HEK293 (cell line): ENCODE results near the gene STAG3.
A peak's percentile ranks its signal among the peaks of the same experiment; 100 is the strongest.

Source experiments
- CTCF ChIA-PET: fragments of 350-600 bp; formaldehyde crosslinking; extraction: SDS; loops from one replicate; lab custom pipeline; 2021; ENCODE audit warnings: antibody characterized with exemption; lab: Yijun Ruan, JAX
- POLR2A ChIA-PET: fragments of 300-600 bp; formaldehyde crosslinking; extraction: SDS; loops from one replicate; lab custom pipeline; 2020; ENCODE audit warnings: antibody characterized with exemption, inconsistent platforms; lab: Yijun Ruan, JAX
- H3K27ac ChIP-seq: fragments of 200-500 bp; sonication (Bioruptor generic); 2 replicates; pipeline ENCODE4 v1.5.1; 2014; ENCODE audit warnings: low read depth, low read length, control low read depth, inconsistent platforms; ENCODE audit errors: extremely low read depth
- H3K36me3 ChIP-seq, 2 experiments: fragments of 200-500 bp in 1 of 2; sonication (Bioruptor generic) in 1 of 2; 1 replicate in 1 of 2; 2 replicates in 1 of 2; pipeline ENCODE4 v1.5.1; 2014 to 2017; ENCODE audit warnings: inconsistent platforms in 2 of 2, low read length in 2 of 2; ENCODE audit not compliant: control insufficient read depth in 2 of 2, insufficient read depth in 1 of 2
- H3K4me1 ChIP-seq: fragments of 200-500 bp; sonication (Bioruptor generic); 2 replicates; pipeline ENCODE4 v1.5.1; 2014; ENCODE audit warnings: mild to moderate bottlenecking, low read length, inconsistent platforms; ENCODE audit not compliant: control insufficient read depth, insufficient read depth
- H3K4me3 ChIP-seq: 2 replicates; pipeline ENCODE4 v1.5.1; 2011; ENCODE audit warnings: low read depth, mild to moderate bottlenecking, control low read depth, low read length, moderate library complexity
- H3K9me3 ChIP-seq: fragments of 200-500 bp; sonication (Bioruptor generic); 2 replicates; pipeline ENCODE4 v1.5.1; 2014; ENCODE audit warnings: low read depth, low read length, inconsistent platforms; ENCODE audit not compliant: control insufficient read depth, insufficient read depth
- GLI2 ChIP-seq: fragments of 450-650 bp; formaldehyde crosslinking; IDR thresholded peaks from 2 replicates; pipeline ENCODE4; 2017; ENCODE audit warnings: missing biosample characterization, missing genetic modification characterization, low read depth, borderline replicate concordance
- HIC1 ChIP-seq: fragments of 450-650 bp; formaldehyde crosslinking; IDR thresholded peaks from 2 replicates; pipeline ENCODE4 v1.5.1; 2016; ENCODE audit warnings: missing biosample characterization, missing genetic modification characterization
- IKZF3 ChIP-seq: fragments of 450-650 bp; IDR thresholded peaks from 2 replicates; pipeline ENCODE4 v1.5.0; 2018; ENCODE audit warnings: missing biosample characterization, mild to moderate bottlenecking, missing genetic modification characterization, moderate library complexity
- KLF16 ChIP-seq: fragments of 450-650 bp; formaldehyde crosslinking; IDR thresholded peaks from 2 replicates; pipeline ENCODE4 v1.5.1; 2017; ENCODE audit warnings: missing biosample characterization, missing genetic modification characterization
- ZNF132 ChIP-seq: fragments of 450-650 bp; formaldehyde crosslinking; IDR thresholded peaks from 2 replicates; pipeline ENCODE4 v1.5.1; 2017; ENCODE audit warnings: missing biosample characterization, missing genetic modification characterization, borderline replicate concordance
- ZNF18 ChIP-seq: fragments of 450-650 bp; formaldehyde crosslinking; IDR thresholded peaks from 2 replicates; pipeline ENCODE4 v1.5.1; 2016; ENCODE audit warnings: missing biosample characterization, missing genetic modification characterization
- ZNF324 ChIP-seq: fragments of 450-650 bp; formaldehyde crosslinking; IDR thresholded peaks from 2 replicates; pipeline ENCODE4 v1.5.1; 2016; ENCODE audit warnings: missing biosample characterization, missing genetic modification characterization
- ZNF398 ChIP-seq: fragments of 450-650 bp; formaldehyde crosslinking; IDR thresholded peaks from 2 replicates; pipeline ENCODE4 v1.5.1; 2017; ENCODE audit warnings: missing biosample characterization, missing genetic modification characterization
- ZNF580 ChIP-seq: fragments of 450-650 bp; formaldehyde crosslinking; IDR thresholded peaks from 2 replicates; pipeline ENCODE4 v1.5.1; 2016; ENCODE audit warnings: missing biosample characterization, missing genetic modification characterization
- ZNF623 ChIP-seq: fragments of 450-650 bp; formaldehyde crosslinking; IDR thresholded peaks from 2 replicates; pipeline ENCODE4 v1.5.1; 2016; ENCODE audit warnings: missing biosample characterization, missing genetic modification characterization
- ZNF626 ChIP-seq: fragments of 450-650 bp; sonication (Bioruptor Pico); formaldehyde crosslinking; IDR thresholded peaks from 2 replicates; pipeline ENCODE4 v1.5.1; 2018; ENCODE audit warnings: missing biosample characterization, missing genetic modification characterization, inconsistent platforms
- ZNF791 ChIP-seq: fragments of 450-650 bp; formaldehyde crosslinking; IDR thresholded peaks from 2 replicates; pipeline ENCODE4 v1.5.1; 2016; ENCODE audit warnings: missing biosample characterization, missing genetic modification characterization
- TF ChIP-seq, protein P1 (sequence below): fragments of 450-650 bp; formaldehyde crosslinking; IDR thresholded peaks from 2 replicates; pipeline ENCODE4 v1.5.1; 2016; ENCODE audit warnings: missing biosample characterization, missing genetic modification characterization

STAG3 gene

DNA sequence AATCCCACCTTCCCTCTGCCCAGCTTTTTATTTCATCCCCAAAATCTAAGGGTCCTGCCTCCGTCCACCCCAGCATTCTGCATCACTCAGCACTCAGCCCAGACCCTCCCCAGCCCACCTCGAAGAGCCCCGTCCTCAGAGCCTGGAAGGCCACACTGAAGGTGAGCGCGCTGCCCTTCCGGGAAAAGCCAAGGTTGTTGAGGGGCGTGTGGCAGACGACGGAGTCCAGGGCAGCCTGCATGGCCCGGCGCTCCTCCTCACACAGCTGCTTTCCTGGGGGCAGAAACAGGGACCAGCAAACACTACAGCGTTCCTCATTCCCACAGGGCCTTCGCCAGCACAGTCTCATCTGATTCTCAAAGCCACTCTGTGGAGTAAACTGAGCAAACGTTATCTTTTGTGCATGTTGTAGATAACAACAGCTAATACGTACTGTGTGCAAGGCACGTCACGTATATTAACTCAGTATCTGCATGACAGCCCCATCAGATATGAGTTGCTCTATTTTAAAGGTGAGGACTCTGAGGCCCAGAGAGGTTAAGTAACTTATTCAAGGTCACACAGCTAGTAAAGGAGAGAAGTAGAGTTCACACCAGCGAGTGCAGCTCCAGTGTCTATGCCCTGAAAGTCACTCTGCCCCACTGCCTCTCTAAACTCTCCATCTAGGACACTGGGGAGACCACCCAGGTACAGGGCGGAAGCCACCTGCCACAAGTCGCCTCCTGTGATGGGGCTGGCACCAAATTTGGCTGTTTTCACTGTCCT lies 22.0 kb upstream of the STAG3 start:
- H3K4me1 ChIP-seq = no peaks in the 10 kb centered on the region
- POLR2A ChIA-PET = interaction anchor here (1.2 to 4.3 kb wide), 3 partner anchors 7 to 23 kb away, joined by 3 to 38 read pairs (median 3); partner anchors contain the start of genes GPC2, LAMTOR4 and STAG3

DNA sequence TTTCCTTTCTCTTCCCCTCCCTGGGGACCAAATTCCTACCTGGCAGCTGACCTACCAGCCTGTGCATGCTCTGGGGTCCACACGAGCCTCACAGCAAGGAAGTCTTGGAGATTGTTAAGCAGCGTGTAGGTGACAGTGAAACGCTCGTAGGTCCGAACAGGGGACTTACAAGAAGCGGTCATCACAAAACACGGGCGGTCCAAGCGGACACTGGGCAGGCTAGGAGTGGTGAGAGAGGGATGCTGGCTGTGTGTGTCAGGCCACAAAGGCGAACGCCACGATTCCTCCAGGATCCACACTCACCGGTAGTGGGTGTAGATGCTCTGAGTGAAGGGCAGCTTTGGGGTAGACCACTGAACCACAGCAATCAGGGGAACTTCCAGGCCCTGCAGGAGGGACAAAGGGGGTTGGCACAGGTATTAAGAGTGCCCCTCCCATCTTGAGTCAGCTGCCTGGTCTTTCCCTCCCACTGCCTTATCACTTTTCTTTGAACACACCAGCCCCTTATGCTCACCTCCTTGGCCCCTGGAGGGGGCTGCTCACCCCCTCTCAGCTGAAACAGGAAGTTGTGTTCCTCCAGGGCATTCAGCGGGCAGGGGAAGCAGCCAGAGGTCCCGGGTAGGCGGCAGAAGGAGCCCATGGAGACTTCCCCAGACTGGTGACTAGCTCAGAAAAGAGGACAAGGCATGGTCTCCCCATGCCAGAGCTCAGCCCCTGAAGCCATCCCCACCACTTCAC lies 21.2 kb upstream of the STAG3 start:
- TF ChIP-seq GLI2 (tag by site-specific recombination) (no peak), ZNF398 (tag by site-specific recombination) (peak; percentile 45; the same call in 1 of the 2 replicates)
- TF ChIP-seq, protein P1, sequence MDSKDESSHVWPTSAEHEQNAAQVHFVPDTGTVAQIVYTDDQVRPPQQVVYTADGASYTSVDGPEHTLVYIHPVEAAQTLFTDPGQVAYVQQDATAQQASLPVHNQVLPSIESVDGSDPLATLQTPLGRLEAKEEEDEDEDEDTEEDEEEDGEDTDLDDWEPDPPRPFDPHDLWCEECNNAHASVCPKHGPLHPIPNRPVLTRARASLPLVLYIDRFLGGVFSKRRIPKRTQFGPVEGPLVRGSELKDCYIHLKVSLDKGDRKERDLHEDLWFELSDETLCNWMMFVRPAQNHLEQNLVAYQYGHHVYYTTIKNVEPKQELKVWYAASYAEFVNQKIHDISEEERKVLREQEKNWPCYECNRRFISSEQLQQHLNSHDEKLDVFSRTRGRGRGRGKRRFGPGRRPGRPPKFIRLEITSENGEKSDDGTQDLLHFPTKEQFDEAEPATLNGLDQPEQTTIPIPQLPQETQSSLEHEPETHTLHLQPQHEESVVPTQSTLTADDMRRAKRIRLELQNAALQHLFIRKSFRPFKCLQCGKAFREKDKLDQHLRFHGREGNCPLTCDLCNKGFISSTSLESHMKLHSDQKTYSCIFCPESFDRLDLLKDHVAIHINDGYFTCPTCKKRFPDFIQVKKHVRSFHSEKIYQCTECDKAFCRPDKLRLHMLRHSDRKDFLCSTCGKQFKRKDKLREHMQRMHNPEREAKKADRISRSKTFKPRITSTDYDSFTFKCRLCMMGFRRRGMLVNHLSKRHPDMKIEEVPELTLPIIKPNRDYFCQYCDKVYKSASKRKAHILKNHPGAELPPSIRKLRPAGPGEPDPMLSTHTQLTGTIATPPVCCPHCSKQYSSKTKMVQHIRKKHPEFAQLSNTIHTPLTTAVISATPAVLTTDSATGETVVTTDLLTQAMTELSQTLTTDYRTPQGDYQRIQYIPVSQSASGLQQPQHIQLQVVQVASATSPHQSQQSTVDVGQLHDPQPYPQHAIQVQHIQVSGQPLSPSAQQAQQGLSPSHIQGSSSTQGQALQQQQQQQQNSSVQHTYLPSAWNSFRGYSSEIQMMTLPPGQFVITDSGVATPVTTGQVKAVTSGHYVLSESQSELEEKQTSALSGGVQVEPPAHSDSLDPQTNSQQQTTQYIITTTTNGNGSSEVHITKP (tag by site-specific recombination) = peak; percentile 75
- no peaks in the 10 kb centered on the region for H3K4me1 ChIP-seq
- CTCF ChIA-PET = interaction anchor here (0.5 to 1.8 kb wide), 6 partner anchors 20 to 568 kb away, joined by 3 to 5 read pairs (median 3); no protein-coding TSS in a partner anchor
- no peak overlapping the region for H3K27ac ChIP-seq
- H3K4me3 ChIP-seq = no peak overlapping the region
- H3K9me3 ChIP-seq = no peaks in the 10 kb centered on the region
- POLR2A ChIA-PET = interaction anchor here (0.6 to 4.3 kb wide), 8 partner anchors 8 to 1072 kb away, joined by 3 to 38 read pairs (median 3); partner anchors contain the start of genes GPC2, LAMTOR4, MBLAC1 and MEPCE
- peaks cover 9 to 53% of the 10 kb centered on the region in 2 experiments; a peak in 2 of 3 replicates for H3K36me3 ChIP-seq

More for the DNA sequence above, 22.0 kb upstream of the STAG3 start:
- Histone ChIP-seq H3K9me3 (no peaks in the 10 kb centered on the region), H3K36me3 (peaks cover 10 to 54% of the 10 kb centered on the region in 2 experiments; a peak in 2 of 3 replicates), H3K27ac (no peak overlapping the region), H3K4me3 (no peak overlapping the region)
- CTCF ChIA-PET = interaction anchor here (0.6 to 1.8 kb wide), 4 partner anchors 19 to 531 kb away, joined by 3 to 5 read pairs (median 4); no protein-coding TSS in a partner anchor
- TF ChIP-seq ZNF626 (no peak), ZNF18 (tag by site-specific recombination) (0 out of 2 replicates have a peak, but pooled peaks have one; percentile 28)

DNA sequence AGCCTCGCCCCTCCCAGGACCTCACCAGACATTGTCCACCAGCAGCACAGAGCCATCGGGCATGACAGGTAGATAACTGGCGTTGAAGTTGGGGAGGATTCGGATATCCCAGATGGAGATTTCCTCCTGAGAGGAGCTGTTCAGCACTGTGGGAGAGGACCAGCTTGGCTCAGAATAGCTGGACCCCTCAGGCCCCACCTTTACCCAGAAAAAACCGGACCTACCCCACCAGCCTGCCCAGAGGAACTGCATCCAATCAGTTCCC lies 20.7 kb upstream of the STAG3 start:
- ChIA-PET POLR2A (interaction anchor here (0.6 to 4.3 kb wide), 9 partner anchors 8 to 1072 kb away, joined by 3 to 38 read pairs (median 3); partner anchors contain the start of genes GPC2, LAMTOR4, MBLAC1 and MEPCE), CTCF (interaction anchor here (0.5 to 1.8 kb wide), 5 partner anchors 24 to 568 kb away, joined by 3 to 5 read pairs (median 3); no protein-coding TSS in a partner anchor)
- H3K27ac ChIP-seq = no peak overlapping the region
- peaks cover 4 to 48% of the 10 kb centered on the region in 2 experiments; a peak in 2 of 3 replicates for H3K36me3 ChIP-seq
- no peak overlapping the region for H3K4me3 ChIP-seq
- no peaks in the 10 kb centered on the region for H3K9me3 ChIP-seq
- no peaks in the 10 kb centered on the region for H3K4me1 ChIP-seq
- TF ChIP-seq IKZF3 (tag by site-specific recombination) = peak; percentile 10; the same call in 1 of the 2 replicates
- no peak for TF ChIP-seq ZNF791
- no peak for TF ChIP-seq ZNF580
- TF ChIP-seq KLF16 = no peak
- no peak for TF ChIP-seq ZNF132 (tag by site-specific recombination)
- no peak for TF ChIP-seq ZNF623 (tag by site-specific recombination)
- TF ChIP-seq HIC1 (tag by site-specific recombination) = no peak
- TF ChIP-seq GLI2 (tag by site-specific recombination) = no peak
- no peak for TF ChIP-seq ZNF324 (tag by site-specific recombination)
